ENCODE data around the gene RASA3. TPM values are rescaled to one million over a fixed set of nuclear protein-coding genes. Genes with fewer than 3 reads are reported as not detected.

RASA3 gene
- total and polyA plus RNA-seq, 2 of the 8 experiments (the other 6 are each of a cell fraction or from before 2014, with no cell fraction given) = 7.5 to 21.9 TPM

GRCh38 chr13:113981194-113981605 is 151.2 kb downstream of the RASA3 start:
- H3K4me1 ChIP-seq (replicated peaks in 1 of 4; ENCODE audit: control insufficient read depth in 3 of 4, insufficient read depth in 4 of 4, low read length in 3 of 4) = peaks cover 0 to 4% (median 0%) of the 10 kb centered on the region in 4 experiments; a peak in 2 of 7 replicates
- CTCF ChIA-PET (ENCODE audit: partially characterized antibody) = interaction anchor here (0.6 to 2.0 kb wide), 4 partner anchors 11 to 131 kb away, joined by 3 to 7 read pairs (median 4); no protein-coding TSS in a partner anchor
- H4K91ac ChIP-seq (replicated peaks; ENCODE audit: insufficient read length, low read length) = no peak overlapping the region
- H3K56ac ChIP-seq (replicated peaks; ENCODE audit: insufficient read length, low read depth, low read length) = no peak overlapping the region
- no peak overlapping the region for H2BK120ac ChIP-seq (replicated peaks; ENCODE audit: low read depth, low read length)
- H4K5ac ChIP-seq (ENCODE audit: insufficient read length, low read depth, low read length) = no peak overlapping the region
- H3K4ac ChIP-seq (replicated peaks; ENCODE audit: insufficient read length, low read depth, low read length) = peak overlapping the region; percentile 53
- no peak for TF ChIP-seq GABPA (IDR thresholded peaks at IDR 0.05; ENCODE audit: borderline replicate concordance, insufficient read depth, low read length)
- 97% methylated on average over 13 of the region's 16 CpGs; no CpG with 5 or more reads in 1 of the 2 experiments for WGBS, 2 experiments (ENCODE audit: extremely low coverage in 1 of 2, insufficient coverage in 1 of 2, insufficient read length in 1 of 2, insufficient replicate concordance in 2 of 2, low coverage in 1 of 2, low lambda C conversion rate in 2 of 2, missing lambda C conversion rate in 1 of 2)
- no peaks in the 10 kb centered on the region for H3K79me1 ChIP-seq (ENCODE audit: low read depth, low read length)
- H3K79me2 ChIP-seq (ENCODE audit: control insufficient read depth in 1 of 2, insufficient read depth in 2 of 2, low read length in 2 of 2) = no peaks in the 10 kb centered on the region
- no peak overlapping the region for H3K27ac ChIP-seq (ENCODE audit: low read depth, low read length)
- no peak overlapping the region for H2BK20ac ChIP-seq (ENCODE audit: low read length)
- H3K18ac ChIP-seq (ENCODE audit: extremely low read depth, low read length) = no peak overlapping the region
- H2BK12ac ChIP-seq (ENCODE audit: low read depth, low read length) = no peak overlapping the region
- H3K14ac ChIP-seq (ENCODE audit: insufficient read length) = no peak overlapping the region
- H4K8ac ChIP-seq (ENCODE audit: extremely low read depth, insufficient read depth, low read length) = no peak overlapping the region
- H3K23ac ChIP-seq (ENCODE audit: insufficient read length) = no peak overlapping the region
- H2BK5ac ChIP-seq (ENCODE audit: low read depth, low read length) = no peak overlapping the region
- no peak overlapping the region for H3K9ac ChIP-seq (replicated peaks in 1 of 4; ENCODE audit: extremely low read depth in 1 of 4, low read depth in 3 of 4, low read length in 3 of 4)
- no peaks in the 10 kb centered on the region for H3K9me3 ChIP-seq (ENCODE audit: insufficient read depth in 2 of 2, low read depth in 1 of 2, low read length in 1 of 2)
- peaks cover 1% of the 10 kb centered on the region; the same call in 1 of the 2 replicates for H3K23me2 ChIP-seq (ENCODE audit: low read depth, low read length)
- POLR2A ChIA-PET (ENCODE audit: partially characterized antibody) = interaction anchor here (1.2 to 1.9 kb wide), 2 partner anchors 11 to 12 kb away, joined by 3 to 5 read pairs; no protein-coding TSS in a partner anchor
- FAIRE-seq (no peak), DNase-seq (ENCODE audit: low read depth in 1 of 2, low spot score in 2 of 2) (no peak)
- H2AFZ ChIP-seq (ENCODE audit: low read length) = no peak overlapping the region
- H3K4me2 ChIP-seq (ENCODE audit: insufficient read depth in 1 of 2, low read depth in 2 of 2, low read length in 2 of 2) = no peak overlapping the region
- H3K4me3 ChIP-seq (ENCODE audit: extremely low read depth in 1 of 4, insufficient read depth in 2 of 4, low read depth in 3 of 4, low read length in 4 of 4) = no peak overlapping the region
- no peak overlapping the region for H2BK15ac ChIP-seq (ENCODE audit: low read length)
- H2AK5ac ChIP-seq (ENCODE audit: low read depth, low read length) = no peak overlapping the region
- 0 out of 8 replicates have a peak, but pooled peaks cover 0 to 3% (median 0%) of the 10 kb centered on the region in 4 experiments for H3K36me3 ChIP-seq (ENCODE audit: control insufficient read depth in 2 of 4, insufficient read depth in 4 of 4, low read length in 3 of 4)
- H3K27me3 ChIP-seq (replicated peaks in 1 of 4; ENCODE audit: control insufficient read depth in 3 of 4, extremely low read depth in 1 of 4, insufficient read depth in 3 of 4, low read length in 3 of 4) = no peaks in the 10 kb centered on the region
- H4K20me1 ChIP-seq (replicated peaks in 1 of 2; ENCODE audit: control insufficient read depth in 1 of 2, insufficient read depth in 2 of 2, low read length in 2 of 2) = peaks cover 0 to 7% of the 10 kb centered on the region in 2 experiments
